BE2C (cell line): ENCODE results near the gene AUTS2.

Source experiments
- DNase-seq: peaks from one replicate; pipeline ENCODE4 v3.0.0-alpha.2; 2020
- H3K27me3 ChIP-seq: fragments of 250-450 bp; sonication (Bioruptor Pico); 2 replicates; pipeline ENCODE4 v1.5.1; 2020; ENCODE audit warnings: mild to moderate bottlenecking
- H3K36me3 ChIP-seq: fragments of 250-450 bp; sonication (Bioruptor Pico); 2 replicates; pipeline ENCODE4 v1.5.1; 2020; ENCODE audit warnings: mild to moderate bottlenecking
- H3K4me1 ChIP-seq: fragments of 250-450 bp; sonication (Bioruptor Pico); 2 replicates; pipeline ENCODE4 v1.5.1; 2020
- H3K4me3 ChIP-seq: 2 replicates; pipeline ENCODE4 v1.5.1; 2011; ENCODE audit warnings: low read depth, low read length
- H3K9me3 ChIP-seq: fragments of 250-450 bp; sonication (Bioruptor Pico); 2 replicates; pipeline ENCODE4 v1.5.1; 2020
- TF ChIP-seq, protein P1 (sequence below): IDR thresholded peaks from 2 replicates; pipeline ENCODE4 v1.5.1; 2012; ENCODE audit warnings: mild to moderate bottlenecking, low read depth, low read length

AUTS2 gene

DNA sequence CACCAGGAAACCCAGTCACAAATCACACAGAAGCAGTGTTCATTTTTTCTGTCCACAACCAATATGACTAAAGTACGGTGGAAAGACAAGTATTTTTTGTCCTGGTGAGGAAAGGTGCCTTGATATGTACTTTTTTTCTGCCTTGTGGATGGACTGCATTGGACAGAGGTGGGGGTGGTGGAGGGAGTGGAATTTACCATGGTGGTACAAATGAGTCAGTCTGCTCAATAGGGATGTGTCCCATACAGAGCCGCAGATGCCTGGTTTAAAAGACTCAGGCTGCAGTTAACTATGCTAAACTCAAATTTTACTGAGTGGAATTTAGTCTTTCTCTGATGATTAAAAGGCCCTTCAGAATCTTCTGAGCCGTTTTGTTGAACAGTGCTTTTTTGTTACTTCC lies 859.2 kb downstream of the AUTS2 start:
- TF ChIP-seq, protein P1, sequence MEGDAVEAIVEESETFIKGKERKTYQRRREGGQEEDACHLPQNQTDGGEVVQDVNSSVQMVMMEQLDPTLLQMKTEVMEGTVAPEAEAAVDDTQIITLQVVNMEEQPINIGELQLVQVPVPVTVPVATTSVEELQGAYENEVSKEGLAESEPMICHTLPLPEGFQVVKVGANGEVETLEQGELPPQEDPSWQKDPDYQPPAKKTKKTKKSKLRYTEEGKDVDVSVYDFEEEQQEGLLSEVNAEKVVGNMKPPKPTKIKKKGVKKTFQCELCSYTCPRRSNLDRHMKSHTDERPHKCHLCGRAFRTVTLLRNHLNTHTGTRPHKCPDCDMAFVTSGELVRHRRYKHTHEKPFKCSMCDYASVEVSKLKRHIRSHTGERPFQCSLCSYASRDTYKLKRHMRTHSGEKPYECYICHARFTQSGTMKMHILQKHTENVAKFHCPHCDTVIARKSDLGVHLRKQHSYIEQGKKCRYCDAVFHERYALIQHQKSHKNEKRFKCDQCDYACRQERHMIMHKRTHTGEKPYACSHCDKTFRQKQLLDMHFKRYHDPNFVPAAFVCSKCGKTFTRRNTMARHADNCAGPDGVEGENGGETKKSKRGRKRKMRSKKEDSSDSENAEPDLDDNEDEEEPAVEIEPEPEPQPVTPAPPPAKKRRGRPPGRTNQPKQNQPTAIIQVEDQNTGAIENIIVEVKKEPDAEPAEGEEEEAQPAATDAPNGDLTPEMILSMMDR = no peak
- Histone ChIP-seq H3K36me3 (no peaks in the 10 kb centered on the region), H3K4me1 (peaks cover 4% of the 10 kb centered on the region; the same call in 1 of the 2 replicates), H3K9me3 (no peaks in the 10 kb centered on the region), H3K27me3 (no peaks in the 10 kb centered on the region), H3K4me3 (no peak overlapping the region)
- no peak for DNase-seq

DNA sequence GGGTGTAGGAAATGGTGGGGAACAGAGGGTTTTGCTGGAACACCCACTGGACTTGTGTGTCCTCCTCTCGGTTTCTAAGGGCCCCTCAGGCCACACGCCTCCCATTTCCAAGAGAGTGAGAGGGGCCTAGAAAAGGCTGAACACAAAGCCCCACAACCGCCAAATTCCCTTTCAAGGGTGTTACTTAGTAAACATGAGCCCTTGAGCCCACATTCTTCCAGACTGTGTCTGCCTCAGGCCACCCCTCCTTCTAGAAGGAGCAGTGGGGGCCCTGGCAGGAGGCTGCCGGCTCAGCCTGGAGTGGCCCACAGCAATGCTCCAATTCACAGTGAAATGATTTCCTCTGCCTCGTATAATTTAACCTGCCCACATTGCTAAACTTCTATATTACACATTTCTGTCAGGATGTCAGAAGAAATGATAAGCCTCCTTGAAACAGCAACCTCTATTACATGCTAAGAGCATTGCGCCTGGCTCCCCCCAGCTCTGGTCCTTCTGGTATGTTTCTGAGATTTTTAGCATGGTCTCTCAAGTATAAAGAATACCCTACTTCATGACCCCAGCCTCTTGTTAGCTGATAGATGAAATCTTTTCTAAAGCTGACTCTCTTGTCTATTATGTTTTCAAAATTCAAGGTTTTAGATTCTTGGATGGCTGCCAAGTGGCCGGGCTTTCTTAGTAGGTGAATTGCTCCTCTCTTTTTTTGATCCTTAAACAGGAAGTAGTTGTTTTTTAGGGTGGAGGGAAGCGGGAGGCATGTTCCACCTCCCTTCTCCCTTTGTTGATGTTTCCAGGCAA lies 859.8 kb downstream of the AUTS2 start:
- TF ChIP-seq, protein P1 = no peak
- no peak for DNase-seq

DNA sequence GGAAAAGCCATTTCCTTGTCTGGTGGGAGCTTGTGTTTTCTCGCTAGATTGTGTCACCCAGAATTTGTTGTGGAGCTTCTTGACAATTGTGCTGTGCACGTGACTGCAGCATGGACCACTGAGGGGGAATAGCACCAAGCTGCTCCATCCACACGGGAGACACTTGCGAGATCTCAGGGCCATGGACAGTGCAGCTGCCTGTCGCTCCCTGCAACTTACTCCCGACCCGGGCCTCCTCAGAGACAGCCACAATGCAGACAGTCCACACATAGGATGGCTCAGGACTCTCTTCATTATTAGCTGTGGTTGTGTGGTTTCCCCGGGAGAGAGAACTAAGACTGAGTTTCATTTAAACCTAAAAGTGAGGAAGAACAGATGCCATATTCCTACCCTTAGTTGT lies 860.5 kb downstream of the AUTS2 start:
- no peak for DNase-seq
- H3K36me3 ChIP-seq = no peaks in the 10 kb centered on the region
- H3K27me3 ChIP-seq = no peaks in the 10 kb centered on the region
- H3K9me3 ChIP-seq = no peaks in the 10 kb centered on the region
- TF ChIP-seq, protein P1 = no peak
- H3K4me1 ChIP-seq = peaks cover 4% of the 10 kb centered on the region; the same call in 1 of the 2 replicates
- no peak overlapping the region for H3K4me3 ChIP-seq

More for the DNA sequence above, 859.8 kb downstream of the AUTS2 start:
- H3K36me3 ChIP-seq = no peaks in the 10 kb centered on the region
- no peaks in the 10 kb centered on the region for H3K9me3 ChIP-seq
- H3K4me3 ChIP-seq = no peak overlapping the region
- no peaks in the 10 kb centered on the region for H3K27me3 ChIP-seq
- H3K4me1 ChIP-seq = peaks cover 4% of the 10 kb centered on the region; the same call in 1 of the 2 replicates

DNA sequence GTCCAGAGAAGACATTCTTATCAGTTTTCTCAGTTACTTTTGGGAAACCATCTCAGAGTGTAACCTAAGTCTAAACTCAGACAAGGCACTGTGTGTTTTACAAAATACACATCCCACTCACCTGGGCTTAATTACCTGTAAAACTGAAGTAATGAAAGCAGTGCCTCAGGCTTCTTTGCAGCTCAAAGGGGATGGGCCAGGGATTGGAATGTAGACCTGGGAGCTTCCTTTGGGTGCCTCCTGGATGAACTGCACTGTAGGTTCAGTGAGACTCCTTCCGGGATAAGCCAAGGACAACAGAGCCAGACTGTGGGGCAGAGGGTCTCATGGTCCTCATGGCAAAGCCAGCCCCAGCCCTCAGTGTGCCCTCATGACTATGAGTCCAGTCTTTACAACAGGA lies 861.3 kb downstream of the AUTS2 start:
- Histone ChIP-seq H3K4me1 (peaks cover 4% of the 10 kb centered on the region; the same call in 1 of the 2 replicates), H3K4me3 (no peak overlapping the region), H3K36me3 (no peaks in the 10 kb centered on the region), H3K9me3 (no peaks in the 10 kb centered on the region), H3K27me3 (no peaks in the 10 kb centered on the region)
- TF ChIP-seq, protein P1 = no peak
- no peak for DNase-seq

DNA sequence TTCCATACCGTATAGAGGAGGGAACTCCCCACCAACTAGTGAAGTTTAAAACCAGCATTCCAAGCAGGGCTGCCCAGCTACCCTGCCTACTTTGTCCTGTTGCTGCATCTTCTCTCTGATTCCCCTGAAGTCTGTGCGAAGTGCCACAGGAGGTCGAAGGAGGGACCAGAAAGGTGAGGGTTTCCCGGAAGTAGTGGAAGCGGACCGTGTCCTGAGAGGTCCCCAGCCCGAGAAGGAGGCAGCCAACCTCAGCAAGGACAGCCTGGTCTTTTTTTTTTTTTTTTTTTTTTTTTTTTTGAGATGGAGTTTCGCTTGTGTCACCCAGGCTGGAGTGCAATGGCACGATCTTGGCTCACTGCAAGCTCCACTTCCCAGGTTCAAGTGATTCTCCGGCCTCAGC lies 861.8 kb downstream of the AUTS2 start:
- TF ChIP-seq, protein P1 = no peak
- no peaks in the 10 kb centered on the region for H3K36me3 ChIP-seq
- H3K9me3 ChIP-seq = no peaks in the 10 kb centered on the region
- H3K4me1 ChIP-seq = peaks cover 4% of the 10 kb centered on the region; the same call in 1 of the 2 replicates
- H3K4me3 ChIP-seq = no peak overlapping the region
- no peak for DNase-seq
- no peaks in the 10 kb centered on the region for H3K27me3 ChIP-seq

DNA sequence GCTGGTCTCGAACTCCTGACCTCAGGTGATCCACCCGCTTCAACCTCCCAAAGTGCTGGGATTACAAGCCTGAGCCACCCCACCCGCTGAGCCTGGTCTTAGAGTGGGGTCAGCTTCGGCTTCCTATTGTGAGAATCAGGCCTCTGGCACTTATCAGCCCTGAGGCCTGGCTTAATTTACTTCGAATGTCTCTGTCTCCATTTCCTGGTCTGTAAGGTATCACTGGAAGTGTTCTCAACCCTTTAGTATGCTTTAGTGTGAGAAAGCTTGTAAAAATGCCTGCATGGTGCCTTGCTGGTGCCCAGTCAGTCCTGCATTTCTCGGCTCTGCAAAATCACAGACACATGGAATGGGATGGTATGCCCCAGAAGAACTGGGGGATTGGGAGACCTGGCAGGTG lies 862.3 kb downstream of the AUTS2 start:
- DNase-seq = no peak
- Histone ChIP-seq H3K27me3 (no peaks in the 10 kb centered on the region), H3K9me3 (no peaks in the 10 kb centered on the region), H3K36me3 (no peaks in the 10 kb centered on the region), H3K4me3 (no peak overlapping the region), H3K4me1 (peaks cover 4% of the 10 kb centered on the region; the same call in 1 of the 2 replicates)
- TF ChIP-seq, protein P1 = no peak
